Activated CD4-positive, alpha-beta memory T cell treated with anti-CD3 and anti-CD28 coated beads for 36 hours (primary cell): ENCODE results near the gene TNIK. TPM values are rescaled to one million over a fixed set of nuclear protein-coding genes. Genes with fewer than 3 reads are reported as not detected.

Source experiments
- CTCF ChIA-PET: fragments of 350-600 bp; sonication (Branson Sonifier 250); formaldehyde crosslinking; loops from one replicate; lab custom pipeline; 2021; ENCODE audit warnings: antibody characterized with exemption, inconsistent platforms; lab: Charles Lee
- POLR2A ChIA-PET: fragments of 350-600 bp; sonication (Branson Sonifier 250); formaldehyde crosslinking; loops from one replicate; lab custom pipeline; 2021; ENCODE audit warnings: antibody characterized with exemption; lab: Charles Lee
- DNase-seq: peaks from one replicate; pipeline ENCODE4 v3.0.0-alpha.2; 2020
- H3K27ac Mint-ChIP-seq: one replicate; pipeline ENCODE4 v1.8.0; 2021; ENCODE audit warnings: mixed read lengths
- H3K27me3 Mint-ChIP-seq: one replicate; pipeline ENCODE4 v1.8.0; 2021; ENCODE audit warnings: mixed read lengths
- H3K36me3 Mint-ChIP-seq: one replicate; pipeline ENCODE4 v1.8.0; 2021; ENCODE audit warnings: mixed read lengths
- H3K4me1 Mint-ChIP-seq: one replicate; pipeline ENCODE4 v1.8.0; 2021; ENCODE audit warnings: low read depth, mixed read lengths
- H3K4me3 Mint-ChIP-seq: one replicate; pipeline ENCODE4 v1.8.0; 2021; ENCODE audit warnings: mild to moderate bottlenecking, mixed read lengths
- H3K9me3 Mint-ChIP-seq: one replicate; pipeline ENCODE4 v1.8.0; 2021; ENCODE audit warnings: mixed read lengths
- intact Hi-C: fragments of 100-400 bp; cut with micrococcal nuclease; formaldehyde crosslinking; loops from one replicate; pipeline ENCODE4 v1.15.1; 2023
- total RNA-seq, 2 experiments: library from RNA; stranded (reverse); gene quantifications; one replicate each; pipeline ENCODE4 v1.2.3, GENCODE V29; 2021

TNIK gene
- total RNA-seq, 2 experiments from 2014 or later: 22.4 to 27.1 TPM

- Mint-ChIP-seq H3K4me3 (no peak overlapping the region), H3K27me3 (peaks cover 12% of the 10 kb centered on the region), H3K4me1 (no peaks in the 10 kb centered on the region), H3K9me3 (no peaks in the 10 kb centered on the region), H3K27ac (no peak overlapping the region), H3K36me3 (no peaks in the 10 kb centered on the region)
- CTCF ChIA-PET: no interaction called here
- POLR2A ChIA-PET: no interaction called here
- DNase-seq: no peak
- intact Hi-C loops: no loop called here
Observed at GRCh38 chr3:171038342-171038741, 421.9 kb downstream of the TNIK start.

DNA sequence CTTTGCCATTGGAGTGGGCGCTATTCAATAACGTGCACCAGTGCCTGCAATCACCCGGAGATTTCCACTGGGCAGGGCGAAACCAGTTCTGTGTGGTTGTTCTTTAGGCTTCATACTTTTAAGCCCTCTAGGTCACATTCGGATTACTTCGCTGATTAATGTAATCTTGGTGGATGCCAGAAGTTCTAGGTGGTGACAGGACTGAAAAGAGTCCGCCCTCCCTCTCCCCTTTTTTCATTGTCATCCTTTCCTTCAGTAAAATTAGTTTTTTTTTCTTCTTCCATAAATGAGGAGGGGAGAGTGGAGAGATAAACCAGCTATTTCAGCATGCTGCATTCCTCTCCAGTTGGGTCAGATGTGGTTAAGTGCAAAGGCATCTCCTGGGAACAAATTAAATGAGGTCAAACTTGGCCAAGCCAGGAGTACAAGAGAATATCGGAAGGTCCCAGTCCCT is 431.4 kb downstream of the TNIK start:
- H3K27ac Mint-ChIP-seq: no peak overlapping the region
- H3K4me1 Mint-ChIP-seq: no peaks in the 10 kb centered on the region
- no peak for DNase-seq
- peaks cover 14% of the 10 kb centered on the region for H3K27me3 Mint-ChIP-seq
- H3K9me3 Mint-ChIP-seq: no peaks in the 10 kb centered on the region
- no peaks in the 10 kb centered on the region for H3K36me3 Mint-ChIP-seq
- intact Hi-C loops: loop anchor here (1.0 to 5.0 kb wide), 3 partner anchors 121 to 218 kb away; partner anchors contain the start of genes EIF5A2 and RPL22L1
- CTCF ChIA-PET: no interaction called here
- H3K4me3 Mint-ChIP-seq: no peak overlapping the region
- POLR2A ChIA-PET: no interaction called here

DNA sequence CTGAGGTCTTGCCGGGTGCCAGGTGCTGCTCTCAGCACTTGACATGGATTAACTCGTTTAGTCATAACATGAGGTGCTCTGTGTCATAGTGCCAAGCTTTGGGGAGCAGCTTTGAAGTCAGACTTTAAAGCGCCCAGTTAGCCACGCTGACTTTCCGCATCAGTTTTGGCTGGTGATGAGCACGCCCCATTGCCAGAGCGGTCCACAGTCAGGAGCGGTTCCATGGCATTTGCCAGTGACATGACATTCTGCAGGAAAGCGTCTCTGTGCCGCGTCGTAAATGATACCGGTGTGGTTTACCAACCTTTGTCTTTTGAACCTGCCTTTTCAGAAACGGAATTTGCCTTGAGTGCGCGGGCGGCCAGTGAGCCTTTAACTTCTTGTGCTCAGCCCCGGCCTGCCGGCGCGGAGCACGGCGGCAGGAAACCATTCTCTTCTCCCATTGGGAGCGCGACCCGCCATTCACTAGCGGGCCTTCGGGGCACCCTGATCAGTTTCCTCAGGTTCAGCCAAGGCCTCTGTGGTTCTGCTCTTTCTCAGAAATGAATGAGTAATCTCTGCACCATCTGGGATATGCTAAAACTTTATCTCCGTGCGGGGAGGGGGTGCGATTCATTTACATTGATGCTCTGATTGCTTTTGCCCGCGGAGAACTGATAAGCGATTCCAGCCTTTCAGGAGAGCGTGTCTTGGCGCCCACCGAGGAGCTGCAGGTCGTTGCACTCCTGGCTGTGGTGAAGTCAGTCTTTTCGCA is 432.0 kb downstream of the TNIK start:
- peak; percentile 80 for DNase-seq
- POLR2A ChIA-PET: no interaction called here
- no peaks in the 10 kb centered on the region for H3K36me3 Mint-ChIP-seq
- no peak overlapping the region for H3K4me3 Mint-ChIP-seq
- no peaks in the 10 kb centered on the region for H3K9me3 Mint-ChIP-seq
- intact Hi-C loops: loop anchor here (1.0 to 5.0 kb wide), 3 partner anchors 120 to 219 kb away; partner anchors contain the start of genes EIF5A2 and RPL22L1
- no peak overlapping the region for H3K27ac Mint-ChIP-seq
- CTCF ChIA-PET: no interaction called here
- H3K27me3 Mint-ChIP-seq: peaks cover 14% of the 10 kb centered on the region
- no peaks in the 10 kb centered on the region for H3K4me1 Mint-ChIP-seq

DNA sequence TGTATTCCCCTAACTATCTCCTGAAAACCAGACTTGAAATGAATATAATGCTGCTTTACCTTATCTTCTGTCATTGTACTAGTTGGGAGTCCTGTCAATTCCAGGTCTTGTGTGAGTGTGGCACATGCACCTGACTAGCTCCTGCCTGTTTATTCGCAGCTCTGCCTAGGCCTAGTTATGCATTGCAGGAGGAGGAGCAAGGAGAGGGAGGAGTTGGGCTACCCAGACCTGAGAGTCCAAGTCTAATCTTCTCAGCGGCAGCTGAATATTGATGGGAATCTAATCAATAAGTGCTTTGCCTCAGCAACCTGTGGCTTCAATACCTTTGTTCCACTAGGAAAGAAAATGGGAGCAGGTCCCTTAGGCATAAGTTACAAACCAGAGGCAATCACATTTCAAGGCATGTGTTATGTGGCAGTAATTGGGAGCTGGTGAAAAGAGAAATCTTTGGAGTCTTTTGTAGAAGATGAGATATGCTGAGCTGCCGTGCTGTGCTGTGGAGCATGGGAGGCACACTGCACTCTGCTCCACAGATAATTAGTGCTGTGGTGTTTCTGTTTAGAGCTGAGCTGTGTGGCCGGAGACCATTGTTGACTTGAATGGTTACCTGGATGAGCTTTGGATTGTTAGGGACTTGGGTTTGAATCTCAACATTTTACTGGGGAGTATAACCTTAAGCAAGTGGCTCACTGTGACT is 433.5 kb downstream of the TNIK start, which contains the start of gene SLC2A2:
Gene SLC2A2, minus strand, starts transcription at position 124 of the 697 bp plus-strand sequence. Its CDS starts 50 bp downstream, at position 74.
- no peaks in the 10 kb centered on the region for H3K9me3 Mint-ChIP-seq
- no peak within 1 kb of the TSS for H3K4me3 Mint-ChIP-seq
- no peak for DNase-seq
- ChIA-PET CTCF (no interaction called here), POLR2A (no interaction called here)
- H3K27me3 Mint-ChIP-seq: peaks cover 18% of the 10 kb centered on the region
- H3K36me3 Mint-ChIP-seq: no peaks in the 10 kb centered on the region
- intact Hi-C loops: loop anchor here (5.0 kb wide), 2 partner anchors 154 to 221 kb away; partner anchors contain the start of gene RPL22L1
- no peaks in the 10 kb centered on the region for H3K4me1 Mint-ChIP-seq
- no peak within 1 kb of the TSS for H3K27ac Mint-ChIP-seq

DNA sequence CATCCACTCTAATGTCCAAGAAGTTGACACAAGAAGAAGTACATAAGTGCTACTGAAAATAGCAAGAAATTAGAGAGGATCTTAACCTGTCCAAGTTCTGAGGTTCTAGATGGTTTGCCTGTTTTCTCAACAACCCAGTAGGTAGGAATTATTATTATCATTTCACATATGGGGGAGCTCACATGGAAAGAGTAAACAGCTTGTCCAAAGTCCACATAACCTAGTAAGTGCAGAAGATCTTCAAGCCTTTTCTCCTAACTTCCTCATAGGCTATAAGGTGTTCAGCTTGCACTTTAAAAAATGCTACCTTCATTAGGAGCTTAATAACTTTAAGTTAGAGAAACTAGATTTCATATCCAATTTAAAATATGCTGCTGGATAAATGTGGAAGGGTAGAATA is 436.6 kb downstream of the TNIK start:
- Mint-ChIP-seq H3K27me3 (peaks cover 18% of the 10 kb centered on the region), H3K4me3 (no peak overlapping the region)
- CTCF ChIA-PET: no interaction called here

GRCh38 chr3:171021377-171021776 is 438.8 kb downstream of the TNIK start:
- H3K27me3 Mint-ChIP-seq: peaks cover 10% of the 10 kb centered on the region
- no peaks in the 10 kb centered on the region for H3K4me1 Mint-ChIP-seq
- no peak overlapping the region for H3K27ac Mint-ChIP-seq
- H3K4me3 Mint-ChIP-seq: no peak overlapping the region
- H3K9me3 Mint-ChIP-seq: no peaks in the 10 kb centered on the region
- no peak for DNase-seq
- CTCF ChIA-PET: no interaction called here
- no peaks in the 10 kb centered on the region for H3K36me3 Mint-ChIP-seq
- POLR2A ChIA-PET: no interaction called here
- intact Hi-C loops: no loop called here

More for the DNA sequence above, 436.6 kb downstream of the TNIK start:
- DNase-seq: no peak
- no peaks in the 10 kb centered on the region for H3K9me3 Mint-ChIP-seq
- no peaks in the 10 kb centered on the region for H3K36me3 Mint-ChIP-seq
- POLR2A ChIA-PET: no interaction called here
- no peak overlapping the region for H3K27ac Mint-ChIP-seq
- no peaks in the 10 kb centered on the region for H3K4me1 Mint-ChIP-seq
- intact Hi-C loops: no loop called here

DNA sequence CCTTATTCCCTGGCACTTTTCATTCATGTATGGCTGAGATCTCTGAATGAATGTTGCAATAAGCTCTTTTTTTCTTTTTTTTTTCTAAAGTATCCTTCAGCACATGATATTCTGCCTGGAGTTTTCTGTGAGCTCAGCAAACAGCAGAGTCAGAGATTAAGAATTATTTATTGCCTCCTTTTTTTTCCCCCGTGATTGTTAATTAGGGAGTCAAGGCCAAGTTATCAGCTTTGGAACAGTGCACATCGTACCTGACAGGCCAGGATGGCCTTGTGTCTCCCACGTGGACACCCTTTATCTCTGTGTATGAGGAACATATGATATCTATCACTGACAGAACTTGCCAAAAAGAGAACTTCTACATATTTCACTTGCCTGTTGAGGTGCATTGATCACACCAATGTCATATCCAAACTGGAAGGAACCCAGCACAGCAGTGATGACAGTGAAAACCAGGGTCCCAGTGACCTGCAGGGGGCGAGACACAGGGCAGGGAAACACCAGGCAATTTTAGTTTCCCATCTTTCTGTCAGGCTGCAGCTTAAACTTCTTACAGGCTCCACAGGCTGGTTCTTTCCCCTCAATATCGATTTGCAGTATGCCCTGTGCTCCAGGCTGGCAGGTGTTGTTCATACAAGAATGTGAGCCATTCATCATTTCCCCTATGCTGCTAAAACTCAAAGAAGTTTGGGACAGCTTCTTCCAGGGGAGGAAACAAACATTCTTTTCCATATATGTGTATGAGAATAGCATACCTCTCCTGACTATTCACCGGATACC is 441.9 kb downstream of the TNIK start:
- H3K27me3 Mint-ChIP-seq: peaks cover 11% of the 10 kb centered on the region
- no peak overlapping the region for H3K27ac Mint-ChIP-seq
- DNase-seq: no peak
- H3K36me3 Mint-ChIP-seq: no peaks in the 10 kb centered on the region
- ChIA-PET CTCF (no interaction called here), POLR2A (no interaction called here)
- intact Hi-C loops: no loop called here
- no peak overlapping the region for H3K4me3 Mint-ChIP-seq
- H3K9me3 Mint-ChIP-seq: no peaks in the 10 kb centered on the region
- H3K4me1 Mint-ChIP-seq: no peaks in the 10 kb centered on the region

- no peak overlapping the region for H3K27ac Mint-ChIP-seq
- H3K4me3 Mint-ChIP-seq: no peak overlapping the region
- H3K27me3 Mint-ChIP-seq: peaks cover 9% of the 10 kb centered on the region
- ChIA-PET CTCF (no interaction called here), POLR2A (no interaction called here)
- H3K9me3 Mint-ChIP-seq: no peaks in the 10 kb centered on the region
- no peaks in the 10 kb centered on the region for H3K36me3 Mint-ChIP-seq
- intact Hi-C loops: no loop called here
- no peak for DNase-seq
- no peaks in the 10 kb centered on the region for H3K4me1 Mint-ChIP-seq
Observed at GRCh38 chr3:171013822-171014748, 446.1 kb downstream of the TNIK start.

DNA sequence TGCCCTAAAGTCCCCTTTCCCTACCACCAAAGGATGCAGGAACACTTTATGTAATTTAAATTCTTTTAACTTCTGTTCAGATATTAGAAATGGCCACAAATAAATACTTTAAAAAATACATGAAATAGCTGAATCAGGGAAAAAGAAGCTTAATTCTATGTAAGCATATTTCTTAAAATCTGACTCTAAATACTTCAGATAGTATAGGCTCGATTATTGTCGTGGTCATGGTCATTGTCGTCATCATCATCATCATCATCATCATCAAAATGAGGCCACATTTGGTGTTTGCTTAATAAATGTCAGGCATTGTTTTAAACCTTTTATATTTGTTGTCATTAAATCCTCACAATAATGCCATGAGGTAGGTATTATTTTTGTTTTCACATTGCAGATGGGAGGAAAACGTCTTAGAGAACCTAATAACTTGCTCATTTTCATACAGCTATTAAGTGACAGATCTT is 448.3 kb downstream of the TNIK start:
- ChIA-PET CTCF (no interaction called here), POLR2A (interaction anchor here (0.6 kb wide), 1 partner anchor 661 kb away, joined by 3 read pairs; no protein-coding TSS in a partner anchor)
- no peak overlapping the region for H3K4me3 Mint-ChIP-seq
- H3K27ac Mint-ChIP-seq: no peak overlapping the region
- no peaks in the 10 kb centered on the region for H3K36me3 Mint-ChIP-seq
- H3K4me1 Mint-ChIP-seq: no peaks in the 10 kb centered on the region
- H3K9me3 Mint-ChIP-seq: no peaks in the 10 kb centered on the region
- intact Hi-C loops: no loop called here
- peaks cover 5% of the 10 kb centered on the region for H3K27me3 Mint-ChIP-seq
- no peak for DNase-seq
